Choroid plexus epithelial cell (primary cell): ENCODE measurements around the gene DERL3.
A peak's percentile ranks its signal among the peaks of the same experiment; 100 is the strongest.

Source experiments
- DNase-seq: peaks from one replicate; pipeline ENCODE4 v3.0.0-alpha.2; 2010; ENCODE audit warnings: low read depth
- H3K4me3 ChIP-seq: 2 replicates; pipeline ENCODE4 v1.5.1; 2011; ENCODE audit warnings: low read depth, mild to moderate bottlenecking, control low read depth, low read length, moderate library complexity
- TF ChIP-seq, protein P1 (sequence below): conservative IDR thresholded peaks from 2 replicates; pipeline ENCODE4 v1.5.1; 2011; ENCODE audit warnings: low read depth, mild to moderate bottlenecking, control low read depth, inconsistent platforms, low read length, moderate library complexity

Gene DERL3

DNA sequence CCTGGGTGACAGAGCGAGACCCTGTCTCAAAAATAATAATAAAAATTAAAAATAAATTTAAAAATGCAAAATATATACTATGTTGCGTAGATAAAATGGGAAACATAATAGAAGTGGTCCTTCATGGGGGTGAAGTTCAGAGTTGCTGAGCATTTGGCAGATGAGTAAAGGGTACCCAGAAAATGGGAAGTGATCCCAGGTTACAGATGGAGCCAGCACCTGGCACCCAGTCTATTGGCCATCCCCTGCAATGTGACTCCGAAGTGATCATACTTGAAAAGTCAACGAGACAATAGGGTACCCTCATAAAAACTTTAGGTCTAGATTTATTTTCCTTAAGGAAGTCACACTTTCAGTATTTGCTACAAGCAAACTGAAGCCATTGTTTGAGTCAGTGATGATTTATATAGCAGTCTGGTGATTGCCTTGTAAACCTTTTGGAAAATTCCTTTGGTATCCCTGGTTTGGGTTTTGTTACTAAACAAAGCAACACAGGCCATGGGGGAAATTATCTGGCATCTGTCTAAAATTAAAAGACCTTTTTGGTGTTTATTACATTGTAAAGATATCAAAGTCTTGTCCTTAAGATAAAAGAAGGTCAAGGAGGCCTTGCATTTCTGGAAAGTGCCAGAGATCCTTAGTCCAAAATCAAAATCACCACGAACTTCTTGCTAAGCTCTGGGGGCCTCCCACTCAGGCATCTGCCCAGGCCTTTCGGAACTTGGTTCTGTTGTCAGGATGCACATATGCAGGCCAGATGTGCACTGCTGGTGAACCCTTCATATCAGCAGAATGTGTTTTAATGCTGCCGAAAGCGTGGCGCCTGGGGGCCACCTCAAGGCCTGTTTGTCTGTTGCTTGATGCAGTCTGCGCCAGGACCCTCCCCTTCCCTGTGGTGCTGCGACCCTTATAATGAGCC lies 47.7 kb downstream of the DERL3 start:
- no peak overlapping the region for H3K4me3 ChIP-seq
- DNase-seq, result peak; percentile 89
- TF ChIP-seq, protein P1, sequence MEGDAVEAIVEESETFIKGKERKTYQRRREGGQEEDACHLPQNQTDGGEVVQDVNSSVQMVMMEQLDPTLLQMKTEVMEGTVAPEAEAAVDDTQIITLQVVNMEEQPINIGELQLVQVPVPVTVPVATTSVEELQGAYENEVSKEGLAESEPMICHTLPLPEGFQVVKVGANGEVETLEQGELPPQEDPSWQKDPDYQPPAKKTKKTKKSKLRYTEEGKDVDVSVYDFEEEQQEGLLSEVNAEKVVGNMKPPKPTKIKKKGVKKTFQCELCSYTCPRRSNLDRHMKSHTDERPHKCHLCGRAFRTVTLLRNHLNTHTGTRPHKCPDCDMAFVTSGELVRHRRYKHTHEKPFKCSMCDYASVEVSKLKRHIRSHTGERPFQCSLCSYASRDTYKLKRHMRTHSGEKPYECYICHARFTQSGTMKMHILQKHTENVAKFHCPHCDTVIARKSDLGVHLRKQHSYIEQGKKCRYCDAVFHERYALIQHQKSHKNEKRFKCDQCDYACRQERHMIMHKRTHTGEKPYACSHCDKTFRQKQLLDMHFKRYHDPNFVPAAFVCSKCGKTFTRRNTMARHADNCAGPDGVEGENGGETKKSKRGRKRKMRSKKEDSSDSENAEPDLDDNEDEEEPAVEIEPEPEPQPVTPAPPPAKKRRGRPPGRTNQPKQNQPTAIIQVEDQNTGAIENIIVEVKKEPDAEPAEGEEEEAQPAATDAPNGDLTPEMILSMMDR, result no peak

DNA sequence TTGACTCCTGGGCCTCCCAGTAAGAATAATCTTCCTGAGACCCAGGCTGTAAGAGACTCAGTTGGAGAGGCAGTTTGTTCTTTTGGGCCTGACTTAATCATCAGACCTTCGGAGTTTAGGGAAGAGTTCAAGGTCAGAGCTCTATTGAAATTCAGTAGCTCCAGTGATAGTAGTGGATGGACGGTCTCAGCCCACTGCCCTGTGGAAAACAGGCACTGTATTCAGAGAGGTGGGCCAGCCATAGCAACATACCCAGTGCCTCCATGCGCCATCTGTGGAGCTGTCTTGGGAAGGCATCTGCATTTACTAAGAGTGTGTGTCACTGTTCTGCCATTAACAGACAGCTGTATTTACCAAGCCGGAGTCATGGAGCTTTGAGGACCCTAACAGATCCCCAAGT lies 49.2 kb downstream of the DERL3 start:
- TF ChIP-seq, protein P1, result peak; percentile 9
- no peak overlapping the region for H3K4me3 ChIP-seq
- no peak for DNase-seq

DNA sequence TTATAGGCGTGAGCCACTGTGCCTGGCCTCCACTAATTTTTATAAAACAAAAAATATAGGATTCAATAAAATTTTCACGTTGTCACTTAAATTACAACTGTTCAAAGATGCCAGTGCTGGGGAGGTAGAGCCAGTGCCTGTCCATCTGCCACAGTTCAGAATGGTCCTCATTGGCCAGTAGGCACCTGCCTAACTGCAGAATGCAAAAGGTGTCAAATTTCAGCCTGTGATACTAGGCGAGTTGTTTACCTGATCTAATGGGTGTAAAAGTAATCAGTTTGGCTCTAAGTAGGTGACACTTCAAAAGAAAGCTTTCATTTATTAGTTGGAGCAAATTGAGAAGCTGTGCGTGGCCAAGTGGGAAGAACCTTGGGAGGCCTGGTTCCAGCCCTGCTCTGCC lies 49.7 kb downstream of the DERL3 start:
- TF ChIP-seq, protein P1, result no peak
- H3K4me3 ChIP-seq, result no peak overlapping the region
- DNase-seq, result no peak

DNA sequence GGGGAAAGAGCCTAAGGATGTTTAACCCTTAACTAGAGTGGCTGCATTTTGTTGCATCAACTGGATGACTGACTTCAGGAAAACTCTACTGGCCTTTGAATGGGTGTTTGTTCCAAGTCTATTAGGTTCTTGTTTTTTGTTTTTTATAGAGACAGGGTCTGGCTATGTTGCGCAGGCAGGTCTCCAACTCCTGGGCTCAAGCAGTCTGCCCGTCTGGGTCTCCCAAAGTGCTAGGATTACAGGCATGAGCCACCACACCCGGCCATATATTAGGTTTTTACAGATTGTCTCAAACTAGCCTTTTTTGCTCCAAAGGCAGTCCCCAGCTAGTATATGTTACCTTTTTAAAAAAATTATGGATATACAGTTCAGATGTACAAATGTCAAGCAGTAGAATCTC lies 50.9 kb downstream of the DERL3 start:
- TF ChIP-seq, protein P1, result no peak
- DNase-seq, result no peak
- peak overlapping the region; percentile 93 for H3K4me3 ChIP-seq

DNA sequence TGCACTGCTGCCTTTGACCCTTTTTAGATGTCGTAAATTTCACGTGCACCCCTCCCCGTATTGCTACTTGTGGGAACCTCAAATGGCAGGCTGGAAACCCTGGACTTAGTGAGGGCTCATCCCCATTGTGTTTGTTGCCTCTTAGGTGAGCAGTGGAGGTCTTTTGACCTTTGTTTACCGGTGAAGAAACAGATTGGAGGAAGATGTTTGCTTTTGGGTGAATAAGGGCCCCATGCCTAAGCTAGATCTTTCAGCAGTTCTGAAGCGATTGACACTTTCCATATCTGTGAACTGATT lies 51.3 kb downstream of the DERL3 start:
- DNase-seq, result no peak

DNA sequence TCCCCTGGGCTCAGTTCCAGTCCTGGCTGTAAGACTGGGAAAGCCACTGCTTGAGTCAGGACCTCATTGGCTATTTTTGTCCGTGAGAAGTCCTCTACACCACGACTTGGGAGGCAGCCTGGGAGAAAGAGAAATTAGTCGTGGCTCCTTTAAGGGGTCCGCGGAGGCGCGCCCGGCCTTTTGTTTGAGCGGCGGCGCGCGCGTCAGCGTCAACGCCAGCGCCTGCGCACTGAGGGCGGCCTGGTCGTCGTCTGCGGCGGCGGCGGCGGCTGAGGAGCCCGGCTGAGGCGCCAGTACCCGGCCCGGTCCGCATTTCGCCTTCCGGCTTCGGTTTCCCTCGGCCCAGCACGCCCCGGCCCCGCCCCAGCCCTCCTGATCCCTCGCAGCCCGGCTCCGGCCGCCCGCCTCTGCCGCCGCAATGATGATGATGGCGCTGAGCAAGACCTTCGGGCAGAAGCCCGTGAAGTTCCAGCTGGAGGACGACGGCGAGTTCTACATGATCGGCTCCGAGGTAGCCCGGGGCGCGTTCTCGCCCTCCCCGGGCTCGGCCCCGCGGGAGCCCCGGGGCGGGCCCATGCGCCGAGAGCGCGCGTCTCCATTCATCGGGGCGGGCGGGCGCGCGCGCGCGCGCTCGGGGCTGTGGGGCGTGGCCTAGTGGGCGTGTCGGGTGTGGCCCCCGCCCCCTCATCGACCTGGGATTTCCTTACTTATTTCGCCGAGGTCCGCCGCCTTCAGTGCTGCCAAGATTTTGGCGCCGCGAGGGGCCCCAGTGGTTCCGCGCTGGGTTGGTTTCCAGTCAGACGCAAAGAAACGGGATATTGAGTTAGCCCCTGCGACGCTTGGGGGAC lies 51.8 kb downstream of the DERL3 start, which contains the start of gene SMARCB1:
Gene SMARCB1 (plus strand): TSS at position 215 of the 848 bp plus-strand sequence. CDS start 204 bp downstream, at position 419.
- peak; percentile 88 for DNase-seq
- TF ChIP-seq, protein P1, result no peak
- peak within 1 kb of the TSS; percentile 93 for H3K4me3 ChIP-seq

More for the DNA sequence above, 51.3 kb downstream of the DERL3 start:
- TF ChIP-seq, protein P1, result no peak
- peak overlapping the region; percentile 93 for H3K4me3 ChIP-seq
